ENCODE measurements around the gene STRN.
"Not testable (repeated sequence)": the region's sequence is repeated elsewhere in the genome, so short reads cannot be mapped to it uniquely, and the experiment has no call there.

Gene STRN

GRCh38 chr2:36981911-36982310, 15.6 kb upstream of the STRN start:
- H3K27me3 ChIP-seq (ENCODE audit: control insufficient read depth, insufficient read depth, low read length): no peaks in the 10 kb centered on the region
- H3K4me3 ChIP-seq (ENCODE audit: low read depth, low read length): no peak overlapping the region
- H3K9ac ChIP-seq (ENCODE audit: low read depth, low read length): no peak overlapping the region
- H3K9me3 ChIP-seq (ENCODE audit: control insufficient read depth, insufficient read depth, low read length): no peaks in the 10 kb centered on the region
- H3K36me3 ChIP-seq (ENCODE audit: control insufficient read depth, insufficient read depth, low read length): no peaks in the 10 kb centered on the region
- no peaks in the 10 kb centered on the region for H3K4me1 ChIP-seq (ENCODE audit: control insufficient read depth, insufficient read depth, low read length)

- not testable (repeated sequence) for H3K9me3 ChIP-seq (ENCODE audit: control insufficient read depth, insufficient read depth, low read length); H3K36me3 ChIP-seq (ENCODE audit: control insufficient read depth, insufficient read depth, low read length); H3K27me3 ChIP-seq (ENCODE audit: control insufficient read depth, insufficient read depth, low read length); H3K9ac ChIP-seq (ENCODE audit: low read depth, low read length); H3K4me1 ChIP-seq (ENCODE audit: control insufficient read depth, insufficient read depth, low read length); H3K4me3 ChIP-seq (ENCODE audit: low read depth, low read length)
Observed at GRCh38 chr2:36979007-36979406, 12.7 kb upstream of the STRN start.

GRCh38 chr2:36976065-36976464, 9.7 kb upstream of the STRN start:
- Histone ChIP-seq H3K4me3 (ENCODE audit: low read depth, low read length) (no peak overlapping the region), H3K27me3 (ENCODE audit: control insufficient read depth, insufficient read depth, low read length) (no peaks in the 10 kb centered on the region), H3K9me3 (ENCODE audit: control insufficient read depth, insufficient read depth, low read length) (no peaks in the 10 kb centered on the region), H3K4me1 (ENCODE audit: control insufficient read depth, insufficient read depth, low read length) (no peaks in the 10 kb centered on the region), H3K9ac (ENCODE audit: low read depth, low read length) (no peak overlapping the region), H3K36me3 (ENCODE audit: control insufficient read depth, insufficient read depth, low read length) (no peaks in the 10 kb centered on the region)

- Histone ChIP-seq H3K27me3 (ENCODE audit: control insufficient read depth, insufficient read depth, low read length) (no peaks in the 10 kb centered on the region), H3K9ac (ENCODE audit: low read depth, low read length) (no peak overlapping the region), H3K4me3 (ENCODE audit: low read depth, low read length) (no peak overlapping the region), H3K4me1 (ENCODE audit: control insufficient read depth, insufficient read depth, low read length) (no peaks in the 10 kb centered on the region), H3K36me3 (ENCODE audit: control insufficient read depth, insufficient read depth, low read length) (no peaks in the 10 kb centered on the region), H3K9me3 (ENCODE audit: control insufficient read depth, insufficient read depth, low read length) (no peaks in the 10 kb centered on the region)
Observed at GRCh38 chr2:36975306-36975705, 9.0 kb upstream of the STRN start.

- Histone ChIP-seq H3K4me3 (ENCODE audit: low read depth, low read length) (no peak overlapping the region), H3K4me1 (ENCODE audit: control insufficient read depth, insufficient read depth, low read length) (peaks cover 2% of the 10 kb centered on the region), H3K36me3 (ENCODE audit: control insufficient read depth, insufficient read depth, low read length) (no peaks in the 10 kb centered on the region), H3K9me3 (ENCODE audit: control insufficient read depth, insufficient read depth, low read length) (no peaks in the 10 kb centered on the region), H3K27me3 (ENCODE audit: control insufficient read depth, insufficient read depth, low read length) (no peaks in the 10 kb centered on the region), H3K9ac (ENCODE audit: low read depth, low read length) (no peak overlapping the region)
Observed at GRCh38 chr2:36973320-36973719, 7.0 kb upstream of the STRN start.

GRCh38 chr2:36971990-36972389, 5.7 kb upstream of the STRN start:
- Histone ChIP-seq H3K4me3 (ENCODE audit: low read depth, low read length) (no peak overlapping the region), H3K36me3 (ENCODE audit: control insufficient read depth, insufficient read depth, low read length) (no peaks in the 10 kb centered on the region), H3K4me1 (ENCODE audit: control insufficient read depth, insufficient read depth, low read length) (peaks cover 11% of the 10 kb centered on the region), H3K9ac (ENCODE audit: low read depth, low read length) (no peak overlapping the region), H3K9me3 (ENCODE audit: control insufficient read depth, insufficient read depth, low read length) (no peaks in the 10 kb centered on the region), H3K27me3 (ENCODE audit: control insufficient read depth, insufficient read depth, low read length) (no peaks in the 10 kb centered on the region)

- H3K36me3 ChIP-seq (ENCODE audit: control insufficient read depth, insufficient read depth, low read length): no peaks in the 10 kb centered on the region
- H3K9me3 ChIP-seq (ENCODE audit: control insufficient read depth, insufficient read depth, low read length): no peaks in the 10 kb centered on the region
- peak overlapping the region; percentile 30 for H3K9ac ChIP-seq (ENCODE audit: low read depth, low read length)
- peaks cover 30% of the 10 kb centered on the region for H3K4me1 ChIP-seq (ENCODE audit: control insufficient read depth, insufficient read depth, low read length)
- peak overlapping the region; percentile 86 for H3K4me3 ChIP-seq (ENCODE audit: low read depth, low read length)
- no peaks in the 10 kb centered on the region for H3K27me3 ChIP-seq (ENCODE audit: control insufficient read depth, insufficient read depth, low read length)
Observed at GRCh38 chr2:36967236-36967876, 1.0 kb upstream of the STRN start.

GRCh38 chr2:36965751-36966369, 476 bp downstream of the STRN start:
- Histone ChIP-seq H3K4me3 (ENCODE audit: low read depth, low read length) (peak overlapping the region; percentile 92), H3K9me3 (ENCODE audit: control insufficient read depth, insufficient read depth, low read length) (no peaks in the 10 kb centered on the region), H3K9ac (ENCODE audit: low read depth, low read length) (peak overlapping the region; percentile 77), H3K4me1 (ENCODE audit: control insufficient read depth, insufficient read depth, low read length) (peaks cover 42% of the 10 kb centered on the region), H3K27me3 (ENCODE audit: control insufficient read depth, insufficient read depth, low read length) (no peaks in the 10 kb centered on the region), H3K36me3 (ENCODE audit: control insufficient read depth, insufficient read depth, low read length) (no peaks in the 10 kb centered on the region)

- H3K4me1 ChIP-seq (ENCODE audit: control insufficient read depth, insufficient read depth, low read length): peaks cover 42% of the 10 kb centered on the region
- H3K4me3 ChIP-seq (ENCODE audit: low read depth, low read length): peak overlapping the region; percentile 92
- no peaks in the 10 kb centered on the region for H3K36me3 ChIP-seq (ENCODE audit: control insufficient read depth, insufficient read depth, low read length)
- no peaks in the 10 kb centered on the region for H3K9me3 ChIP-seq (ENCODE audit: control insufficient read depth, insufficient read depth, low read length)
- H3K27me3 ChIP-seq (ENCODE audit: control insufficient read depth, insufficient read depth, low read length): no peaks in the 10 kb centered on the region
- H3K9ac ChIP-seq (ENCODE audit: low read depth, low read length): peak overlapping the region; percentile 77
Observed at GRCh38 chr2:36965206-36965605, 1.1 kb downstream of the STRN start.

- no peaks in the 10 kb centered on the region for H3K9me3 ChIP-seq (ENCODE audit: control insufficient read depth, insufficient read depth, low read length)
- H3K4me3 ChIP-seq (ENCODE audit: low read depth, low read length): peak overlapping the region; percentile 92
- no peaks in the 10 kb centered on the region for H3K27me3 ChIP-seq (ENCODE audit: control insufficient read depth, insufficient read depth, low read length)
- no peak overlapping the region for H3K9ac ChIP-seq (ENCODE audit: low read depth, low read length)
- no peaks in the 10 kb centered on the region for H3K36me3 ChIP-seq (ENCODE audit: control insufficient read depth, insufficient read depth, low read length)
- peaks cover 46% of the 10 kb centered on the region for H3K4me1 ChIP-seq (ENCODE audit: control insufficient read depth, insufficient read depth, low read length)
Observed at GRCh38 chr2:36964496-36965058, 1.8 kb downstream of the STRN start.

GRCh38 chr2:36963734-36964133, 2.6 kb downstream of the STRN start:
- Histone ChIP-seq H3K36me3 (ENCODE audit: control insufficient read depth, insufficient read depth, low read length) (no peaks in the 10 kb centered on the region), H3K4me3 (ENCODE audit: low read depth, low read length) (no peak overlapping the region), H3K4me1 (ENCODE audit: control insufficient read depth, insufficient read depth, low read length) (peaks cover 46% of the 10 kb centered on the region), H3K27me3 (ENCODE audit: control insufficient read depth, insufficient read depth, low read length) (no peaks in the 10 kb centered on the region), H3K9me3 (ENCODE audit: control insufficient read depth, insufficient read depth, low read length) (no peaks in the 10 kb centered on the region), H3K9ac (ENCODE audit: low read depth, low read length) (no peak overlapping the region)

- H3K9me3 ChIP-seq (ENCODE audit: control insufficient read depth, insufficient read depth, low read length): no peaks in the 10 kb centered on the region
- H3K9ac ChIP-seq (ENCODE audit: low read depth, low read length): no peak overlapping the region
- peaks cover 44% of the 10 kb centered on the region for H3K4me1 ChIP-seq (ENCODE audit: control insufficient read depth, insufficient read depth, low read length)
- H3K36me3 ChIP-seq (ENCODE audit: control insufficient read depth, insufficient read depth, low read length): no peaks in the 10 kb centered on the region
- H3K4me3 ChIP-seq (ENCODE audit: low read depth, low read length): no peak overlapping the region
- no peaks in the 10 kb centered on the region for H3K27me3 ChIP-seq (ENCODE audit: control insufficient read depth, insufficient read depth, low read length)
Observed at GRCh38 chr2:36963106-36963505, 3.2 kb downstream of the STRN start.

Measured in iPS-15b (cell line).